ENCODE measurements around the gene DDIT3. TPM values are rescaled to one million over a fixed set of nuclear protein-coding genes. Genes with fewer than 3 reads are reported as not detected.

DDIT3 gene
- total and polyA plus RNA-seq, 2 donors (not counting 1 experiment from before 2014, with no cell fraction given) = 35.6 to 159 TPM

DNA sequence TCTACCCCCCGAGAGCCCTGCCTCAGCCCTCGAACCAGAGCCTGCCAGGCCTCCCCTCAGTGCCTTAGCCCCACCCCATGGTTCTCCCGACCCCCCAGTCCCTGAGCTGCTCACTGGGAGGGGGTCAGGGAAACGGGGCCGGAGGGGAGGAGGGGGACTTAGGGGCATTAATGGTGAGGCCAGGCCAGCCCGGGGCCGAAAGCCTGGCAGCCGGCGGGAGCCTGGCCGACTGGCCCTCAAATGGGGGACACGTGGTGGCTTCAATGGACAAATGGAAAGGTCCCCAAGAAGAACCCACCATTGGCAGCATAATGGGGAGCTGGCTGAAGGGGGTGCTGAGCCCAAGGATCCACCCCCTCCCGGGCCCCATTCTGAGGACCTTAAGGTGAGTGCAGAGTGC lies 7.9 kb upstream of the DDIT3 start:
- no peak for ATAC-seq (ENCODE audit: low read depth)
- WGBS (ENCODE audit: insufficient coverage) = 100% methylated on average over 2 of the region's 12 CpGs
- Histone ChIP-seq H3K36me3 (replicated peaks in 1 of 2; ENCODE audit: control extremely low read depth in 1 of 2, control insufficient read depth in 1 of 2, extremely low read depth in 1 of 2, insufficient read depth in 2 of 2, low read length in 1 of 2) (peaks cover 15 to 73% of the 10 kb centered on the region in 2 experiments), H4K20me1 (ENCODE audit: control insufficient read depth, insufficient read depth, low read length, poor library complexity, severe bottlenecking) (peaks cover 17% of the 10 kb centered on the region), H3K9me3 (ENCODE audit: control extremely low read depth in 1 of 3, control insufficient read depth in 2 of 3, insufficient read depth in 1 of 3, low read length in 2 of 3) (no peaks in the 10 kb centered on the region), H3K4me3 (ENCODE audit: control extremely low read depth in 1 of 5, extremely low read depth in 1 of 5, insufficient read depth in 1 of 5, low read depth in 2 of 5, low read length in 4 of 5) (no peak overlapping the region), H3K4me1 (ENCODE audit: control insufficient read depth in 2 of 2, insufficient read depth in 2 of 2, low read length in 2 of 2) (peaks cover 13% of the 10 kb centered on the region in 2 donors), H3K79me2 (ENCODE audit: control insufficient read depth, insufficient read depth, low read length) (peaks cover 7% of the 10 kb centered on the region), H3K27ac (ENCODE audit: low read length in 2 of 2) (no peak overlapping the region), H3K4me2 (replicated peaks; ENCODE audit: low read depth, low read length, poor library complexity, severe bottlenecking) (no peak overlapping the region), H2AFZ (ENCODE audit: insufficient read depth, low read depth, low read length, poor library complexity, severe bottlenecking) (no peak overlapping the region), H3K9ac (ENCODE audit: low read length) (no peak overlapping the region), H3K27me3 (replicated peaks in 1 of 4; ENCODE audit: control extremely low read depth in 1 of 4, control insufficient read depth in 3 of 4, insufficient read depth in 4 of 4, low read length in 3 of 4) (no peaks in the 10 kb centered on the region)
- Mint-ChIP-seq H3K9me3 (ENCODE audit: insufficient read depth) (no peaks in the 10 kb centered on the region), H3K4me1 (peaks cover 22% of the 10 kb centered on the region), H3K27ac (no peak overlapping the region), H3K27me3 (no peaks in the 10 kb centered on the region), H3K4me3 (no peak overlapping the region)
- ChIA-PET POLR2A (no interaction called here), CTCF (no interaction called here)
- no peak for DNase-seq
- TF ChIP-seq, protein P1, sequence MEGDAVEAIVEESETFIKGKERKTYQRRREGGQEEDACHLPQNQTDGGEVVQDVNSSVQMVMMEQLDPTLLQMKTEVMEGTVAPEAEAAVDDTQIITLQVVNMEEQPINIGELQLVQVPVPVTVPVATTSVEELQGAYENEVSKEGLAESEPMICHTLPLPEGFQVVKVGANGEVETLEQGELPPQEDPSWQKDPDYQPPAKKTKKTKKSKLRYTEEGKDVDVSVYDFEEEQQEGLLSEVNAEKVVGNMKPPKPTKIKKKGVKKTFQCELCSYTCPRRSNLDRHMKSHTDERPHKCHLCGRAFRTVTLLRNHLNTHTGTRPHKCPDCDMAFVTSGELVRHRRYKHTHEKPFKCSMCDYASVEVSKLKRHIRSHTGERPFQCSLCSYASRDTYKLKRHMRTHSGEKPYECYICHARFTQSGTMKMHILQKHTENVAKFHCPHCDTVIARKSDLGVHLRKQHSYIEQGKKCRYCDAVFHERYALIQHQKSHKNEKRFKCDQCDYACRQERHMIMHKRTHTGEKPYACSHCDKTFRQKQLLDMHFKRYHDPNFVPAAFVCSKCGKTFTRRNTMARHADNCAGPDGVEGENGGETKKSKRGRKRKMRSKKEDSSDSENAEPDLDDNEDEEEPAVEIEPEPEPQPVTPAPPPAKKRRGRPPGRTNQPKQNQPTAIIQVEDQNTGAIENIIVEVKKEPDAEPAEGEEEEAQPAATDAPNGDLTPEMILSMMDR (IDR thresholded peaks at IDR 0.05) = no peak
- no peak for TF ChIP-seq EZH2 (IDR thresholded peaks at IDR 0.05; ENCODE audit: borderline replicate concordance, insufficient read depth, low read depth, low read length, poor library complexity, severe bottlenecking)
- intact Hi-C loops (cut with micrococcal nuclease) = loop anchor here (10.0 kb wide), 1 partner anchor 893 kb away; the partner anchor contains the start of gene BAZ2A

DNA sequence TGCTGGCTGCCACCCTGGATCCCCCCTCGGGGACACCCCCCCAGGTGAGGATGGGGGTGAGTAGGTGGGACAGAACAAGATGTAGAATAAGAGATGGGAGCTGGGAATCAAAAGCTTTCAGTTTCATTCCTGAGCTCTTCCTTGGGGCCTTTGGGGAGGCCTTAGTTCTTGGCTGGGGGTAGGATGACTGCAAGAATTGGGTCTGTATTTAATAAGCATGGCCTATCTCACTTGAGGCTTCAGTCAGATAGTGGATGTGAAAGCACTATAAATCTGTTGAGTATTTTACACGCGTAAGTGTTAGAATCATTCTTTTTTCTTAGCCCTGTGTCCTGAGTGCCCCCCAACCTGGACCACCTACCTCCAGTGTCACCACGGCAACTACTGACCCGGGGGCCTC lies 6.9 kb upstream of the DDIT3 start:
- DNase-seq (no peak), ATAC-seq (ENCODE audit: low read depth) (no peak)
- Mint-ChIP-seq H3K27ac (no peak overlapping the region), H3K4me1 (peaks cover 25% of the 10 kb centered on the region), H3K9me3 (ENCODE audit: insufficient read depth) (no peaks in the 10 kb centered on the region), H3K27me3 (no peaks in the 10 kb centered on the region), H3K4me3 (no peak overlapping the region)
- Histone ChIP-seq H3K79me2 (ENCODE audit: control insufficient read depth, insufficient read depth, low read length) (peaks cover 9% of the 10 kb centered on the region), H2AFZ (ENCODE audit: insufficient read depth, low read depth, low read length, poor library complexity, severe bottlenecking) (no peak overlapping the region), H3K27me3 (replicated peaks in 1 of 4; ENCODE audit: control extremely low read depth in 1 of 4, control insufficient read depth in 3 of 4, insufficient read depth in 4 of 4, low read length in 3 of 4) (no peaks in the 10 kb centered on the region), H3K9ac (ENCODE audit: low read length) (no peak overlapping the region), H3K4me2 (replicated peaks; ENCODE audit: low read depth, low read length, poor library complexity, severe bottlenecking) (no peak overlapping the region), H3K27ac (ENCODE audit: low read length in 2 of 2) (no peak overlapping the region), H4K20me1 (ENCODE audit: control insufficient read depth, insufficient read depth, low read length, poor library complexity, severe bottlenecking) (peaks cover 17% of the 10 kb centered on the region), H3K9me3 (ENCODE audit: control extremely low read depth in 1 of 3, control insufficient read depth in 2 of 3, insufficient read depth in 1 of 3, low read length in 2 of 3) (no peaks in the 10 kb centered on the region), H3K4me3 (ENCODE audit: control extremely low read depth in 1 of 5, extremely low read depth in 1 of 5, insufficient read depth in 1 of 5, low read depth in 2 of 5, low read length in 4 of 5) (no peak overlapping the region), H3K36me3 (replicated peaks in 1 of 2; ENCODE audit: control extremely low read depth in 1 of 2, control insufficient read depth in 1 of 2, extremely low read depth in 1 of 2, insufficient read depth in 2 of 2, low read length in 1 of 2) (peaks cover 12 to 63% of the 10 kb centered on the region in 2 experiments), H3K4me1 (ENCODE audit: control insufficient read depth in 2 of 2, insufficient read depth in 2 of 2, low read length in 2 of 2) (peaks cover 14 to 17% of the 10 kb centered on the region in 2 donors)
- intact Hi-C loops (cut with micrococcal nuclease) = loop anchor here (10.0 kb wide), 1 partner anchor 892 kb away; the partner anchor contains the start of gene BAZ2A
- no peak for TF ChIP-seq EZH2 (IDR thresholded peaks at IDR 0.05; ENCODE audit: borderline replicate concordance, insufficient read depth, low read depth, low read length, poor library complexity, severe bottlenecking)
- TF ChIP-seq, protein P1 (IDR thresholded peaks at IDR 0.05) = no peak
- WGBS (ENCODE audit: insufficient coverage) = 90% methylated on average over 2 of the region's 5 CpGs
- ChIA-PET CTCF (no interaction called here), POLR2A (no interaction called here)

Data from B cell (primary cell).